HCT116 (cell line): Measurements from ENCODE around the gene TGFBR3L. TPM values are rescaled to one million over a fixed set of nuclear protein-coding genes. Genes with fewer than 3 reads are reported as not detected.
A peak's percentile ranks its signal among the peaks of the same experiment; 100 is the strongest.

Experiments
- ATAC-seq: fragments of 200-7000 bp; cut with Tn5 transposase; 2 replicates; pipeline ENCODE4 v1.9.1; 2020; ENCODE audit warnings: mild to moderate bottlenecking, moderate library complexity
- BruUV-seq: library from RNA; stranded (reverse); fragments of 400-500 nt; replicated peaks from 2 replicates; lab custom pipeline; 2021; lab: Mats Ljungman, UMichigan
- CTCF ChIA-PET: fragments of 300-600 bp; sonication (Branson Sonifier 250); formaldehyde crosslinking; loops from one replicate; lab custom pipeline; 2021; ENCODE audit warnings: antibody characterized with exemption; lab: Charles Lee
- POLR2A ChIA-PET: fragments of 300-600, 350-600 bp; sonication (Branson Sonifier 250); formaldehyde crosslinking; loops from one replicate; lab custom pipeline; 2021; ENCODE audit warnings: antibody characterized with exemption; lab: Charles Lee
- RAD21 ChIA-PET, 2 experiments: fragments of 300-600 bp; sonication (Branson Sonifier 250); formaldehyde crosslinking; loops; one replicate each; lab custom pipeline; 2023; ENCODE audit warnings: low total read pairs in 2 of 2; ENCODE audit not compliant: uncharacterized antibody in 2 of 2, unreplicated experiment in 2 of 2, low non-redundant PET in 1 of 2; lab: Charles Lee
- DNase-seq: peaks from one replicate; pipeline ENCODE4 v3.0.0-alpha.2; 2010; ENCODE audit warnings: low read depth, low spot score
- H2AFZ ChIP-seq: fragments of 200-600 bp; shearing (Covaris generic), sonication (generic); 2 replicates; pipeline ENCODE4 v1.6.1; 2017; ENCODE audit warnings: low read depth, mixed run types, mixed read lengths, antibody characterized with exemption, low read length; ENCODE audit not compliant: poor library complexity, severe bottlenecking
- H3K27ac ChIP-seq: 2 replicates; pipeline ENCODE4 v1.5.1; 2012; ENCODE audit warnings: low read depth, low read length
- H3K27me3 ChIP-seq: fragments of 200-600 bp; sonication (generic); 2 replicates; pipeline ENCODE4 v1.6.1; 2016; ENCODE audit warnings: mixed run types, low read length, mixed read lengths; ENCODE audit not compliant: insufficient read depth
- H3K36me3 ChIP-seq, 2 experiments: fragments of 200-500 bp in 1 of 2; fragments of 200-600 bp in 1 of 2; sonication (Bioruptor generic) in 1 of 2; sonication (generic) in 1 of 2; 2 replicates each; pipeline versions ENCODE4 v1.5.1 to v1.6.1; 2014 to 2016; ENCODE audit warnings: low read length in 2 of 2, inconsistent platforms in 1 of 2, mixed read lengths in 1 of 2, mixed run types in 1 of 2; ENCODE audit not compliant: insufficient read depth in 2 of 2, control insufficient read depth in 1 of 2
- H3K4me1 ChIP-seq, 2 experiments: fragments of 200-600 bp in 1 of 2; sonication (generic) in 1 of 2; 2 replicates each; pipeline versions ENCODE4 v1.5.1 to v1.6.1; 2012 to 2017; ENCODE audit warnings: low read length in 2 of 2, inconsistent platforms in 1 of 2, mild to moderate bottlenecking in 1 of 2, mixed read lengths in 1 of 2, mixed run types in 1 of 2, moderate library complexity in 1 of 2; ENCODE audit not compliant: insufficient read depth in 2 of 2, control insufficient read depth in 1 of 2
- H3K4me2 ChIP-seq: fragments of 200-600 bp; sonication (generic); 2 replicates; pipeline ENCODE4 v1.6.1; 2017; ENCODE audit warnings: mixed run types, low read length, mixed read lengths
- H3K4me3 ChIP-seq, 2 experiments: fragments of 200-600 bp in 1 of 2; sonication (generic) in 1 of 2; replicated peaks in 1 of 2; 2 replicates each; pipeline ENCODE4 v1.5.1; 2011 to 2016; ENCODE audit warnings: low read length in 2 of 2, control low read depth in 1 of 2, low read depth in 1 of 2, mild to moderate bottlenecking in 1 of 2, mixed read lengths in 1 of 2, mixed run types in 1 of 2
- H3K79me2 ChIP-seq: fragments of 200-600 bp; sonication (generic); 2 replicates; pipeline ENCODE4 v1.6.1; 2017; ENCODE audit warnings: mild to moderate bottlenecking, mixed run types, low read length, moderate library complexity, mixed read lengths; ENCODE audit not compliant: insufficient read depth
- H3K9ac ChIP-seq: fragments of 200-600 bp; sonication (generic); 2 replicates; pipeline ENCODE4 v1.6.1; 2016; ENCODE audit warnings: low read length, mixed read lengths
- H3K9me2 ChIP-seq: fragments of 200-600 bp; sonication (generic), shearing (Covaris generic); 2 replicates; pipeline ENCODE4 v1.6.1; 2017; ENCODE audit warnings: mixed run types, mild to moderate bottlenecking, moderate library complexity; ENCODE audit not compliant: insufficient read depth
- H3K9me3 ChIP-seq, 2 experiments: fragments of 200-500 bp in 1 of 2; fragments of 200-600 bp in 1 of 2; sonication (Bioruptor generic) in 1 of 2; sonication (generic) in 1 of 2; 2 replicates each; pipeline ENCODE4 v1.6.1; 2014 to 2017; ENCODE audit warnings: low read length in 2 of 2, mixed read lengths in 2 of 2, inconsistent platforms in 1 of 2, low read depth in 1 of 2, mild to moderate bottlenecking in 1 of 2, mixed run types in 1 of 2, moderate library complexity in 1 of 2; ENCODE audit not compliant: control insufficient read depth in 1 of 2, insufficient read depth in 1 of 2
- H4K20me1 ChIP-seq: fragments of 200-600 bp; sonication (generic), shearing (Covaris generic); 2 replicates; pipeline ENCODE4 v1.6.1; 2017; ENCODE audit warnings: mixed run types, mild to moderate bottlenecking, moderate library complexity; ENCODE audit not compliant: insufficient read depth
- CTCF ChIP-seq, 3 experiments: fragments of 200-600 bp in 1 of 3; sonication (generic) in 1 of 3; IDR thresholded peaks in 2 of 3; conservative IDR thresholded peaks in 1 of 3; 2 replicates each; pipeline ENCODE4 v1.5.1; 2012 to 2017; ENCODE audit warnings: low read depth in 2 of 3, low read length in 2 of 3, antibody characterized with exemption in 1 of 3, borderline replicate concordance in 1 of 3, control low read depth in 1 of 3, mild to moderate bottlenecking in 1 of 3, mixed read lengths in 1 of 3, mixed run types in 1 of 3, moderate library complexity in 1 of 3; ENCODE audit not compliant: insufficient read depth in 1 of 3
- EZH2phosphoT487 ChIP-seq: fragments of 200-600 bp; IDR thresholded peaks from 2 replicates; pipeline ENCODE4 v1.6.1; 2018; ENCODE audit warnings: antibody characterized with exemption, borderline replicate concordance
- FOSL1 ChIP-seq: IDR thresholded peaks from 2 replicates; pipeline ENCODE4 v1.6.1; 2012; ENCODE audit warnings: low read depth
- RAD21 ChIP-seq: IDR thresholded peaks from 2 replicates; pipeline ENCODE4 v1.6.1; 2012; ENCODE audit warnings: low read depth, mild to moderate bottlenecking
- TCF7L2 ChIP-seq: IDR thresholded peaks from 2 replicates; pipeline ENCODE4 v1.7.0; 2011; ENCODE audit warnings: borderline replicate concordance, inconsistent platforms; ENCODE audit not compliant: insufficient read depth, insufficient read length; ENCODE audit errors: extremely low read depth
- ZNF274 ChIP-seq: fragments of 200-500 bp; sonication (Bioruptor generic); IDR thresholded peaks from 2 replicates; pipeline ENCODE4 v1.6.1; 2014; ENCODE audit warnings: mild to moderate bottlenecking, low read depth, low read length, inconsistent platforms
- intact Hi-C: fragments of 100-400 bp; cut with micrococcal nuclease; formaldehyde crosslinking; loops from 2 replicates; pipeline ENCODE4 v1.10.0; 2022
- total RNA-seq: library from RNA; stranded (reverse); gene quantifications from one replicate; pipeline ENCODE4 v1.2.1, GENCODE V29; 2021; ENCODE audit not compliant: unreplicated experiment

The TGFBR3L gene
- total RNA-seq, 1 experiment from 2014 or later = 30.9 TPM

DNA sequence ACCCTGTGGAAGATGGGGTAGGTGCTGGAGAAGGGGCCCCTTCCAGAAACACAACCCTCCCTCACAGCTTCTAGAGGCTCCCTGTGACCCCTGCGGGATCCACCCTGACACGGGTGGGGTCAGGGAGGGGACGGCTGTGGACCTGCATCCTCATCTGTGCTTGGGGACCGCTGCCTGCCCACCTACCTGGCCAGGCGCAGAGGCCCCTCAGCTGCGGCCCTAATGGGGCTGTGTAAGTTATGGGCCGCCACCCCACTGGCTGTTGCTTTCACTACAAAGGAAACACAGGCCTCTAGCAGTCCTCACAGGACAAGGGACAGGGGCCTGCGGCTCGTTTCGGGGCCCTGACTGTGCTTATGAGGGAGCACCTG lies 18.3 kb downstream of the TGFBR3L start (continued):
- TF ChIP-seq RAD21 (no peak), TCF7L2 (no peak), EZH2phosphoT487 (no peak), FOSL1 (no peak), ZNF274 (no peak)
- TF ChIP-seq, all 23 proteins: peak for 0

- intact Hi-C loops = no loop called here
These were observed 18.8 kb downstream of the TGFBR3L start for GRCh38 chr19:7933411-7933810.

More at GRCh38 chr19:7933411-7933810, 18.8 kb downstream of the TGFBR3L start:
- Histone ChIP-seq H3K9me3 (no peaks in the 10 kb centered on the region), H3K27me3 (no peaks in the 10 kb centered on the region), H3K9ac (no peak overlapping the region), H3K9me2 (no peaks in the 10 kb centered on the region), H3K4me2 (no peak overlapping the region), H3K4me1 (peaks cover 18 to 26% of the 10 kb centered on the region in 2 experiments), H3K79me2 (peaks cover 7% of the 10 kb centered on the region), H3K36me3 (peaks cover 34 to 45% of the 10 kb centered on the region in 2 experiments), H3K27ac (no peak overlapping the region), H4K20me1 (no peaks in the 10 kb centered on the region), H3K4me3 (no peak overlapping the region), H2AFZ (no peak overlapping the region)
- no TSS peak for BruUV-seq
- RAD21 ChIA-PET = no interaction called here
- CTCF ChIA-PET = no interaction called here
- DNase-seq = no peak
- TF ChIP-seq RAD21 = peak; percentile 25; the same call in 1 of the 2 replicates
- peak in 2 of 3 experiments; percentile 62 to 68; a peak in 4 of 6 replicates for TF ChIP-seq CTCF (IDR thresholded peaks at IDR 0.05 in 2 of 3, conservative IDR thresholded peaks at IDR 0.05 in 1 of 3; ENCODE audit: borderline replicate concordance in 1 of 3, insufficient read depth in 1 of 3, low read depth in 2 of 3, low read length in 2 of 3)
- no peak for TF ChIP-seq EZH2phosphoT487
- ATAC-seq = peak; percentile 44; the same call in 1 of the 2 replicates
- POLR2A ChIA-PET = no interaction called here
